ENCODE data around the gene DLL1.

- no peak for TF ChIP-seq EZH2phosphoT487 (IDR thresholded peaks at IDR 0.05; ENCODE audit: low read depth)
- TF ChIP-seq CTCF (IDR thresholded peaks at IDR 0.05; ENCODE audit: low read depth, low read length) = no peak
Observed at GRCh38 chr6:170250455-170250854, 40.4 kb downstream of the DLL1 start.

All from OCI-LY3 (cell line).